Transverse colon (tissue), 4 donors: ENCODE data around the gene UBLCP1. TPM values are rescaled to one million over a fixed set of nuclear protein-coding genes. Genes with fewer than 3 reads are reported as not detected.

Experiments
- DNase-seq: peaks from one replicate; pipeline ENCODE4 v3.0.0-alpha.2; 2019
- H3K27ac ChIP-seq, 4 donors: fragments of 200-600 bp; sonication (generic); 2 replicates each; pipeline ENCODE4 v1.5.1; 2016 to 2018; ENCODE audit warnings: inconsistent platforms in 4 of 4
- H3K27me3 ChIP-seq: fragments of 200-600 bp; sonication (generic); 2 replicates; pipeline ENCODE4 v1.5.1; 2017; ENCODE audit warnings: inconsistent platforms
- H3K36me3 ChIP-seq, 4 donors: fragments of 200-600 bp; sonication (generic); 2 replicates each; pipeline ENCODE4 v1.5.1; 2017 to 2019; ENCODE audit warnings: inconsistent platforms in 4 of 4
- H3K4me1 ChIP-seq, 4 donors: fragments of 200-600 bp; sonication (generic); 2 replicates each; pipeline ENCODE4 v1.5.1; 2017 to 2020; ENCODE audit warnings: inconsistent platforms in 4 of 4
- H3K4me3 ChIP-seq, 4 donors: fragments of 200-600 bp; sonication (generic); 1 replicate in 1 of 4; 2 replicates in 3 of 4; pipeline versions ENCODE4 v1.5.1 to v1.6.1; 2017 to 2019; ENCODE audit warnings: inconsistent platforms in 4 of 4
- H3K9me3 ChIP-seq, 2 donors: fragments of 200-600 bp; sonication (generic); 2 replicates each; pipeline ENCODE4 v1.5.1; 2017 to 2019; ENCODE audit warnings: inconsistent platforms in 2 of 2
- CTCF ChIP-seq, 5 experiments: fragments of 200-600 bp in 3 of 5; fragments of 450-650 bp in 2 of 5; sonication (generic) in 3 of 5; IDR thresholded peaks; 1 replicate in 2 of 5; 2 replicates in 3 of 5; pipeline ENCODE4 v1.5.1; 2016 to 2017; ENCODE audit warnings: antibody characterized with exemption in 5 of 5, inconsistent platforms in 3 of 5, mild to moderate bottlenecking in 2 of 5, moderate library complexity in 1 of 5
- EP300 ChIP-seq: sonication (generic); formaldehyde crosslinking; IDR thresholded peaks from one replicate; pipeline ENCODE4 v1.6.1; 2017; ENCODE audit warnings: antibody characterized with exemption, low read depth
- POLR2A ChIP-seq: fragments of 450-650 bp; IDR thresholded peaks from one replicate; pipeline ENCODE4 v1.6.1; 2016; ENCODE audit warnings: antibody characterized with exemption, mild to moderate bottlenecking, moderate library complexity
- POLR2AphosphoS5 ChIP-seq, 3 donors: sonication (generic); formaldehyde crosslinking; IDR thresholded peaks; one replicate each; pipeline ENCODE4 v1.6.1; 2016; ENCODE audit warnings: antibody characterized with exemption in 3 of 3
- WGBS, 2 donors: methylation state at CpG; one replicate each; pipeline ENCODE4 v1.1.5; 2018; ENCODE audit warnings: low coverage in 1 of 2; 5-methylcytosine and 5-hydroxymethylcytosine counted together
- in situ Hi-C, 4 donors: fragments of 200-750 bp; cut with MboI; loops; one replicate each; pipeline versions ENCODE4 v1.15.0 to v1.15.1; 2017; ENCODE audit warnings: low sequenced_read_pairs in 3 of 4, low pct_ligation_motif_present in 1 of 4, low pct_unique_long_range_greater_than_20kb in 1 of 4
- intact Hi-C: fragments of 100-400 bp; cut with DNase I; formaldehyde crosslinking; loops from one replicate; pipeline ENCODE4 v1.15.1; 2023; ENCODE audit warnings: low total_unique reads
- total RNA-seq, 4 donors: library from RNA; depleted of rRNA; stranded (reverse); fragments of >200 nt; gene quantifications; one replicate each; pipeline ENCODE4 v1.1.0, GENCODE V29; 2016

Gene UBLCP1
- total RNA-seq, 4 donors from 2014 or later, result 2.2 to 15.2 (median 8.8) TPM

GRCh38 chr5:159303286-159303685 lies 40.2 kb downstream of the UBLCP1 start:
- in situ Hi-C loops (loop anchor here in 1 of 4 donors (25.0 kb wide), 1 partner anchor 684 kb away; no protein-coding TSS in a partner anchor), intact Hi-C loops (no loop called here)
- no peaks in the 10 kb centered on the region for H3K4me1 ChIP-seq
- DNase-seq, result no peak
- H3K27ac ChIP-seq, result no peak overlapping the region
- no peaks in the 10 kb centered on the region for H3K36me3 ChIP-seq
- no peaks in the 10 kb centered on the region for H3K27me3 ChIP-seq
- H3K9me3 ChIP-seq, result peaks cover 5 to 8% of the 10 kb centered on the region in 2 donors
- WGBS, 2 donors, result 89 to 99% methylated on average over 1 to 4 of the region's 4 CpGs
- H3K4me3 ChIP-seq, result no peak overlapping the region
- no peak for TF ChIP-seq CTCF (IDR thresholded peaks at IDR 0.05)
- TF ChIP-seq EP300, result no peak
- no peak for TF ChIP-seq POLR2A
- no peak for TF ChIP-seq POLR2AphosphoS5 (IDR thresholded peaks at IDR 0.05)

GRCh38 chr5:159304961-159305595 lies 42.0 kb downstream of the UBLCP1 start:
- TF ChIP-seq EP300 (no peak), CTCF (IDR thresholded peaks at IDR 0.05) (no peak), POLR2A (no peak), POLR2AphosphoS5 (IDR thresholded peaks at IDR 0.05) (no peak)
- in situ Hi-C loops (loop anchor here in 1 of 4 donors (25.0 kb wide), 1 partner anchor 682 kb away; no protein-coding TSS in a partner anchor), intact Hi-C loops (no loop called here)
- Histone ChIP-seq H3K27me3 (peaks cover 14% of the 10 kb centered on the region), H3K36me3 (no peaks in the 10 kb centered on the region), H3K9me3 (peaks cover 5 to 8% of the 10 kb centered on the region in 2 donors), H3K27ac (no peak overlapping the region), H3K4me3 (no peak overlapping the region), H3K4me1 (no peaks in the 10 kb centered on the region)
- WGBS, 2 donors, result 78 to 100% methylated on average over 1 to 5 of the region's 5 CpGs
- DNase-seq, result no peak

- peak overlapping the region in 1 of 4 donors; percentile 42 for H3K4me3 ChIP-seq
- no peak for TF ChIP-seq POLR2A
- TF ChIP-seq POLR2AphosphoS5 (IDR thresholded peaks at IDR 0.05), result no peak
- no peak for TF ChIP-seq CTCF (IDR thresholded peaks at IDR 0.05)
- no peak for TF ChIP-seq EP300
Observed at GRCh38 chr5:159309689-159310433, 46.8 kb downstream of the UBLCP1 start.

GRCh38 chr5:159310511-159310910 lies 47.4 kb downstream of the UBLCP1 start:
- intact Hi-C loops (no loop called here), in situ Hi-C loops (loop anchor here in 2 of 4 donors (10.0 to 25.0 kb wide), 2 partner anchors 156 to 677 kb away; no protein-coding TSS in a partner anchor)
- 2% methylated on average over 26 of the region's 26 CpGs; no CpG with 5 or more reads in 1 of the 2 donors for WGBS, 2 donors
- Histone ChIP-seq H3K36me3 (no peaks in the 10 kb centered on the region), H3K27me3 (peaks cover 37% of the 10 kb centered on the region), H3K9me3 (no peaks in the 10 kb centered on the region), H3K27ac (no peak overlapping the region), H3K4me1 (peaks cover 0 to 11% (median 4%) of the 10 kb centered on the region in 4 donors), H3K4me3 (peak overlapping the region in 3 of 4 donors; percentile 6 to 42 (median 9))
- no peak for TF ChIP-seq CTCF (IDR thresholded peaks at IDR 0.05)
- TF ChIP-seq POLR2A, result no peak
- TF ChIP-seq EP300, result no peak
- no peak for TF ChIP-seq POLR2AphosphoS5 (IDR thresholded peaks at IDR 0.05)
- peak; percentile 55 for DNase-seq

More at GRCh38 chr5:159309689-159310433, 46.8 kb downstream of the UBLCP1 start:
- Histone ChIP-seq H3K4me1 (peaks cover 0 to 11% (median 4%) of the 10 kb centered on the region in 4 donors), H3K27me3 (peaks cover 37% of the 10 kb centered on the region), H3K9me3 (no peaks in the 10 kb centered on the region), H3K36me3 (no peaks in the 10 kb centered on the region), H3K27ac (no peak overlapping the region)
- in situ Hi-C loops, result loop anchor here in 2 of 4 donors (10.0 to 25.0 kb wide), 2 partner anchors 155 to 677 kb away; no protein-coding TSS in a partner anchor
- 85 to 86% methylated on average over 7 to 8 of the region's 8 CpGs for WGBS, 2 donors
- DNase-seq, result no peak
- intact Hi-C loops, result no loop called here
